Left lung (tissue), 14 donors: ENCODE results near the gene OR9A2. TPM values are rescaled to one million over a fixed set of nuclear protein-coding genes. Genes with fewer than 3 reads are reported as not detected.

ENCODE experiments used
- ATAC-seq: fragments of 200-7000 bp; cut with Tn5 transposase; one replicate; pipeline ENCODE4 v1.9.1; 2020; ENCODE audit warnings: moderate library complexity
- DNase-seq, 4 donors: peaks; one replicate each; pipeline ENCODE4 v3.0.0-alpha.2; 2013 to 2020
- H3K27ac ChIP-seq, 2 donors: fragments of 200-600 bp; sonication (generic) in 1 of 2; one replicate each; pipeline versions ENCODE4 v1.5.0 to v1.8.0; 2020 to 2021
- H3K27me3 ChIP-seq, 2 donors: fragments of 200-600 bp; sonication (generic) in 1 of 2; one replicate each; pipeline versions ENCODE4 v1.5.0 to v1.8.0; 2020 to 2021
- H3K36me3 ChIP-seq, 2 donors: fragments of 200-600 bp; sonication (generic) in 1 of 2; one replicate each; pipeline versions ENCODE4 v1.5.0 to v1.8.0; 2020 to 2021
- H3K4me1 ChIP-seq, 2 donors: fragments of 200-600 bp; one replicate each; pipeline ENCODE4 v1.8.0; 2021
- H3K4me3 ChIP-seq, 2 donors: fragments of 200-600 bp; sonication (generic) in 1 of 2; one replicate each; pipeline versions ENCODE4 v1.5.0 to v1.8.0; 2020 to 2021; ENCODE audit warnings: mild to moderate bottlenecking in 1 of 2
- H3K9me3 ChIP-seq, 2 donors: fragments of 200-600 bp; sonication (generic) in 1 of 2; one replicate each; pipeline versions ENCODE4 v1.5.0 to v1.8.0; 2020 to 2021
- CTCF ChIP-seq, 2 donors: fragments of 200-600 bp; sonication (generic) in 1 of 2; IDR thresholded peaks; one replicate each; pipeline versions ENCODE4 v1.5.0 to v1.8.0; 2021; ENCODE audit warnings: antibody characterized with exemption in 2 of 2
- intact Hi-C, 2 donors: fragments of 100-400 bp; cut with DNase I; formaldehyde crosslinking; loops; one replicate each; pipeline versions ENCODE4 v1.11.2 to v1.14.2; 2022
- long read RNA-seq, 12 donors: library from polyadenylated mRNA in 2 of 12; unstranded in 2 of 12; transcript quantifications; one replicate each; pipeline ENCODE4 v2.0.0 and lab custom pipeline, GENCODE V29; 2019 to 2026
- polyA plus RNA-seq, 6 donors: library from polyadenylated mRNA; unstranded; fragments of 120-200 nt; gene quantifications; one replicate each; pipeline ENCODE4 v1.2.1, GENCODE V29; 2013; ENCODE audit not compliant: insufficient read length in 6 of 6
- total RNA-seq, 2 donors: library from RNA; stranded (reverse); fragmentation: NEBNext Ultra II Directional; extraction: Animal tissue kit (Norgen Biotek cat#: 25700); gene quantifications; one replicate each; pipeline ENCODE4 v1.2.1, GENCODE V29; 2021
- donor health status: DM: no; HTN: yes; CAD: no.
- donor health status: DM: no; HTN: no; CAD: no.

The OR9A2 gene
- not detected for total RNA-seq
- not detected for polyA plus RNA-seq
- long read RNA-seq, donor 1, result 0 reads
- long read RNA-seq, donor 2, result 0 reads
- long read RNA-seq, donor 3, result 0 reads
- long read RNA-seq, donor 4, result 0 reads
- long read RNA-seq, donor 5, result 0 reads
- long read RNA-seq, donor 6, result 0 reads
- long read RNA-seq, donor 7, result 0 reads
- long read RNA-seq, donor 8, result 0 reads
- long read RNA-seq, donor 9, result 0 reads
- long read RNA-seq, donor 10, result 0 reads
- long read RNA-seq, donor 11, result 0 reads
- long read RNA-seq, donor 12, result 0 reads

GRCh38 chr7:143027032-143027431 lies at the start of gene OR9A2:
TSS of gene OR9A2 (minus strand) at chr7:143027132. CDS start at chr7:143027132, 0 bp downstream.
- no peak for ATAC-seq
- DNase-seq, result no peak
- intact Hi-C loops, result no loop called here
- no peaks in the 10 kb centered on the region for H3K36me3 ChIP-seq
- H3K4me3 ChIP-seq, result no peak within 1 kb of the TSS
- TF ChIP-seq CTCF (IDR thresholded peaks at IDR 0.05), result no peak
- H3K27me3 ChIP-seq, result peaks cover 0 to under 1% of the 10 kb centered on the region in 2 donors
- no peaks in the 10 kb centered on the region for H3K4me1 ChIP-seq
- no peak within 1 kb of the TSS for H3K27ac ChIP-seq
- H3K9me3 ChIP-seq, result no peaks in the 10 kb centered on the region

- DNase-seq, result no peak
- intact Hi-C loops, result no loop called here
- H3K9me3 ChIP-seq, result no peaks in the 10 kb centered on the region
Observed at GRCh38 chr7:143074141-143074540, 47.2 kb upstream of the OR9A2 start.

DNA sequence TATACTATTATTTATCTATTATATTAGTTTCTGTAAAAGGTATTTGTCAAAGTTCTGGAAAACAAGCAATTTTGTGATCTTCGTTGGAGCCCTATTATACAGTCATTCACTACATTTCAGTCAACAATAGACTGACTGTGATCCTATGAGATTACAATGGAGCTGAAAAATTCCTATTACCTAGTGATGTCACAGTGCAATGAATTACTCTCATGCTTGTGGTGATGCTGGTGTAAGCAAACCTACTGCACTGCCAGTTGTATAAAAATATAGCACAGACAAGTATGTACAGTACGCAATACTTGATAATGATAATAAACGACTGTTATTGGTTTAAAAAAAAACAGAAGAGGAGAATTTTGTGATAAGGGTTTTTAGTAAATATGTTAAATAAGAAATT lies 46.6 kb upstream of the OR9A2 start:
- Histone ChIP-seq H3K27me3 (no peaks in the 10 kb centered on the region), H3K27ac (no peak overlapping the region), H3K4me3 (no peak overlapping the region), H3K4me1 (no peaks in the 10 kb centered on the region), H3K9me3 (no peaks in the 10 kb centered on the region), H3K36me3 (no peaks in the 10 kb centered on the region)
- ATAC-seq (no peak), DNase-seq (no peak)
- TF ChIP-seq CTCF (IDR thresholded peaks at IDR 0.05), result no peak
- intact Hi-C loops, result no loop called here

More at GRCh38 chr7:143074141-143074540, 47.2 kb upstream of the OR9A2 start:
- no peak for ATAC-seq
- Histone ChIP-seq H3K4me1 (no peaks in the 10 kb centered on the region), H3K27me3 (no peaks in the 10 kb centered on the region), H3K4me3 (no peak overlapping the region), H3K36me3 (no peaks in the 10 kb centered on the region), H3K27ac (no peak overlapping the region)
- TF ChIP-seq CTCF (IDR thresholded peaks at IDR 0.05), result no peak

- no peak for TF ChIP-seq CTCF (IDR thresholded peaks at IDR 0.05)
- ATAC-seq, result no peak
- Histone ChIP-seq H3K4me1 (no peaks in the 10 kb centered on the region), H3K27ac (no peak overlapping the region), H3K36me3 (no peaks in the 10 kb centered on the region), H3K27me3 (no peaks in the 10 kb centered on the region), H3K9me3 (no peaks in the 10 kb centered on the region), H3K4me3 (no peak overlapping the region)
- intact Hi-C loops, result no loop called here
- DNase-seq, result no peak
Observed at GRCh38 chr7:143069912-143070500, 43.1 kb upstream of the OR9A2 start.

DNA sequence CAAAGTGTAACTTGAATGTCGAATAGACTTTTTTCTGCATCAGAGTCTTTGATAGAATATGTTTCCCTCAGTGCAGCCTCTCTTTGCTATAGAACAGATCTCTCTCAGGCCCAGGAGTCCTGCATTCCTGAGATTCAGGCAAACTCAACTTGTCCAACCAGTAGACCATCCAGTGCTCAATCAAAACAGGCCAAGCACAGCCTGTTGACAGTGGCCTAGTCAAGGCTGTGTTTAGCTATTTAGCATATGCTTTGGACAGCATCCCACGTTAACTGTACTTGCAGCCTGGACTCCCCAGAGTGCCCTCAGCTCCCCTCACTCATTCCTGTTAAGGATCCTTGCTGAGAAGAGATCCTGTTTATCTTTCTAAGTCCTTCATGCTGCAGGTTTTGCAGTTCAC lies 41.5 kb upstream of the OR9A2 start:
- no peak overlapping the region for H3K4me3 ChIP-seq
- ATAC-seq, result no peak
- TF ChIP-seq CTCF (IDR thresholded peaks at IDR 0.05), result no peak

More for the DNA sequence above, 41.5 kb upstream of the OR9A2 start:
- no peaks in the 10 kb centered on the region for H3K4me1 ChIP-seq
- H3K27ac ChIP-seq, result no peak overlapping the region
- no peaks in the 10 kb centered on the region for H3K27me3 ChIP-seq
- intact Hi-C loops, result no loop called here
- no peak for DNase-seq
- no peaks in the 10 kb centered on the region for H3K9me3 ChIP-seq
- H3K36me3 ChIP-seq, result no peaks in the 10 kb centered on the region
